Mesenchymal stem cell (in vitro differentiated cells and primary cell): ENCODE measurements around the gene DIPK1A.

Experiments used
- DNase-seq: peaks from one replicate; pipeline ENCODE4 v3.0.0-alpha.2; 2013
- H2AFZ ChIP-seq: one replicate; pipeline ENCODE4 v1.6.1; 2013; ENCODE audit warnings: low read depth, mild to moderate bottlenecking, control low read depth, inconsistent platforms, low read length, moderate library complexity
- H2AK5ac ChIP-seq: 2 replicates; pipeline ENCODE4 v1.6.1; 2013; ENCODE audit warnings: low read length, moderate library complexity, mild to moderate bottlenecking, inconsistent platforms; ENCODE audit not compliant: severe bottlenecking
- H2BK120ac ChIP-seq: one replicate; pipeline ENCODE4 v1.6.1; 2013; ENCODE audit warnings: low read depth, mild to moderate bottlenecking, inconsistent platforms, low read length, moderate library complexity
- H2BK12ac ChIP-seq, 2 experiments: one replicate each; pipeline ENCODE4 v1.6.1; 2013; ENCODE audit warnings: inconsistent platforms in 2 of 2, low read length in 2 of 2, mild to moderate bottlenecking in 2 of 2, moderate library complexity in 2 of 2, control low read depth in 1 of 2
- H2BK15ac ChIP-seq: one replicate; pipeline ENCODE4 v1.6.1; 2013; ENCODE audit warnings: mild to moderate bottlenecking, low read depth, inconsistent platforms; ENCODE audit not compliant: poor library complexity, severe bottlenecking
- H2BK5ac ChIP-seq: 2 replicates; pipeline ENCODE4 v1.6.1; 2013; ENCODE audit warnings: low read depth, mild to moderate bottlenecking, low read length, control low read depth, inconsistent platforms; ENCODE audit not compliant: poor library complexity, severe bottlenecking
- H3K14ac ChIP-seq, 2 experiments: one replicate each; pipeline ENCODE4 v1.6.1; 2013; ENCODE audit warnings: inconsistent platforms in 2 of 2, low read length in 2 of 2, control low read depth in 1 of 2, mild to moderate bottlenecking in 1 of 2, moderate library complexity in 1 of 2
- H3K18ac ChIP-seq, 2 experiments: one replicate each; pipeline ENCODE4 v1.6.1; 2013; ENCODE audit warnings: inconsistent platforms in 2 of 2, low read length in 2 of 2, control low read depth in 1 of 2, low read depth in 1 of 2, mild to moderate bottlenecking in 1 of 2
- H3K23ac ChIP-seq, 2 experiments: one replicate each; pipeline ENCODE4 v1.6.1; 2013; ENCODE audit warnings: inconsistent platforms in 2 of 2, low read length in 2 of 2, mild to moderate bottlenecking in 2 of 2, moderate library complexity in 2 of 2, control low read depth in 1 of 2
- H3K27ac ChIP-seq: 2 replicates; pipeline ENCODE4 v1.5.1; 2013; ENCODE audit warnings: mild to moderate bottlenecking, moderate library complexity, low read length, control low read depth, inconsistent platforms; ENCODE audit not compliant: poor library complexity, severe bottlenecking
- H3K27me3 ChIP-seq, 2 experiments: 2 replicates each; pipeline versions ENCODE4 v1.6.1 to v1.7.0; 2013; ENCODE audit warnings: low read length in 2 of 2, mild to moderate bottlenecking in 2 of 2, moderate library complexity in 2 of 2, control low read depth in 1 of 2, inconsistent platforms in 1 of 2; ENCODE audit not compliant: control insufficient read depth in 1 of 2, insufficient read depth in 1 of 2
- H3K36me3 ChIP-seq, 2 experiments: 2 replicates each; pipeline versions ENCODE4 v1.6.1 to v1.7.0; 2013; ENCODE audit warnings: low read length in 2 of 2, control low read depth in 1 of 2, inconsistent platforms in 1 of 2, low read depth in 1 of 2, mild to moderate bottlenecking in 1 of 2; ENCODE audit not compliant: insufficient read depth in 2 of 2, control insufficient read depth in 1 of 2
- H3K4ac ChIP-seq, 2 experiments: one replicate each; pipeline ENCODE4 v1.6.1; 2013; ENCODE audit warnings: inconsistent platforms in 2 of 2, low read length in 2 of 2, mild to moderate bottlenecking in 2 of 2, moderate library complexity in 2 of 2, control low read depth in 1 of 2, low read depth in 1 of 2
- H3K4me1 ChIP-seq: 2 replicates; pipeline ENCODE4 v1.6.1; 2013; ENCODE audit warnings: low read depth, low read length, control low read depth; ENCODE audit not compliant: control insufficient read depth, insufficient read depth
- H3K4me2 ChIP-seq: 2 replicates; pipeline ENCODE4 v1.6.1; 2013; ENCODE audit warnings: low read length, mild to moderate bottlenecking, inconsistent platforms; ENCODE audit not compliant: poor library complexity, severe bottlenecking
- H3K4me3 ChIP-seq, 2 experiments: 2 replicates each; pipeline versions ENCODE4 v1.5.1 to v1.7.0; 2013; ENCODE audit warnings: low read length in 2 of 2, mild to moderate bottlenecking in 2 of 2, control low read depth in 1 of 2, low read depth in 1 of 2; ENCODE audit not compliant: insufficient read depth in 1 of 2
- H3K79me1 ChIP-seq: replicated peaks from 2 replicates; pipeline ENCODE4 v1.6.1; 2013; ENCODE audit warnings: mild to moderate bottlenecking, control low read depth, low read length, inconsistent platforms; ENCODE audit not compliant: poor library complexity, severe bottlenecking
- H3K9ac ChIP-seq: 2 replicates; pipeline ENCODE4 v1.7.0; 2013; ENCODE audit warnings: mild to moderate bottlenecking, low read length, moderate library complexity
- H3K9me3 ChIP-seq: 2 replicates; pipeline ENCODE4 v1.7.0; 2013; ENCODE audit warnings: mild to moderate bottlenecking, low read length; ENCODE audit not compliant: control insufficient read depth
- H4K8ac ChIP-seq: one replicate; pipeline ENCODE4 v1.6.1; 2013; ENCODE audit warnings: inconsistent platforms, mild to moderate bottlenecking, low read length, moderate library complexity
- H4K91ac ChIP-seq: one replicate; pipeline ENCODE4 v1.6.1; 2013; ENCODE audit warnings: mild to moderate bottlenecking, low read length, inconsistent platforms
- WGBS: methylation state at CpG from one replicate; pipeline ENCODE4 v1.1.7; 2013; ENCODE audit warnings: mixed read lengths; 5-methylcytosine and 5-hydroxymethylcytosine counted together

DIPK1A gene

GRCh38 chr1:92913093-92913819 lies 48.0 kb downstream of the DIPK1A start:
- Histone ChIP-seq H2BK120ac (no peak overlapping the region), H3K23ac (no peak overlapping the region)

GRCh38 chr1:92910081-92910480 lies 51.2 kb downstream of the DIPK1A start:
- no peak overlapping the region for H3K4me2 ChIP-seq
- WGBS = no CpG with 5 or more reads among the region's 4 CpGs

More at GRCh38 chr1:92913093-92913819, 48.0 kb downstream of the DIPK1A start:
- no peaks in the 10 kb centered on the region for H3K36me3 ChIP-seq
- WGBS = 100% methylated on average over 2 of the region's 3 CpGs
- H2AFZ ChIP-seq = no peak overlapping the region
- H3K4ac ChIP-seq = no peak overlapping the region
- H3K27ac ChIP-seq = no peak overlapping the region
- H2AK5ac ChIP-seq = no peak overlapping the region
- no peaks in the 10 kb centered on the region for H3K79me1 ChIP-seq
- no peak for DNase-seq
- no peak overlapping the region for H3K4me2 ChIP-seq
- no peak overlapping the region for H3K18ac ChIP-seq
- no peaks in the 10 kb centered on the region for H3K4me1 ChIP-seq
- no peak overlapping the region for H3K14ac ChIP-seq
- no peak overlapping the region for H2BK15ac ChIP-seq
- H3K27me3 ChIP-seq = no peaks in the 10 kb centered on the region
- H4K91ac ChIP-seq = no peak overlapping the region
- no peak overlapping the region for H3K9ac ChIP-seq
- H2BK5ac ChIP-seq = no peak overlapping the region
- H4K8ac ChIP-seq = no peak overlapping the region
- H2BK12ac ChIP-seq = no peak overlapping the region
- no peak overlapping the region for H3K4me3 ChIP-seq
- H3K9me3 ChIP-seq = no peaks in the 10 kb centered on the region

GRCh38 chr1:92909321-92909720 lies 51.9 kb downstream of the DIPK1A start:
- no peaks in the 10 kb centered on the region for H3K79me1 ChIP-seq

More at GRCh38 chr1:92910081-92910480, 51.2 kb downstream of the DIPK1A start:
- Histone ChIP-seq H3K9me3 (no peaks in the 10 kb centered on the region), H3K14ac (no peak overlapping the region), H2BK120ac (no peak overlapping the region), H2BK15ac (no peak overlapping the region), H3K4me1 (no peaks in the 10 kb centered on the region), H3K4me3 (no peak overlapping the region), H3K36me3 (no peaks in the 10 kb centered on the region), H2AFZ (no peak overlapping the region), H3K79me1 (no peaks in the 10 kb centered on the region), H3K18ac (no peak overlapping the region), H3K9ac (peak overlapping the region; percentile 7), H2BK12ac (no peak overlapping the region), H3K4ac (no peak overlapping the region), H2BK5ac (no peak overlapping the region), H2AK5ac (no peak overlapping the region), H4K91ac (no peak overlapping the region), H3K27me3 (no peaks in the 10 kb centered on the region), H3K23ac (no peak overlapping the region), H4K8ac (no peak overlapping the region), H3K27ac (no peak overlapping the region)
- DNase-seq = no peak

GRCh38 chr1:92907949-92908684 lies 53.1 kb downstream of the DIPK1A start:
- H3K27ac ChIP-seq = no peak overlapping the region
- peak; percentile 22 for DNase-seq
- no peak overlapping the region for H3K18ac ChIP-seq
- H2BK12ac ChIP-seq = no peak overlapping the region
- H3K4me1 ChIP-seq = no peaks in the 10 kb centered on the region
- H2BK15ac ChIP-seq = no peak overlapping the region
- no peak overlapping the region for H3K4me2 ChIP-seq
- no peak overlapping the region for H3K4me3 ChIP-seq
- no peak overlapping the region for H3K4ac ChIP-seq
- H2BK5ac ChIP-seq = no peak overlapping the region
- H2AK5ac ChIP-seq = no peak overlapping the region
- no peak overlapping the region for H3K23ac ChIP-seq
- no peaks in the 10 kb centered on the region for H3K36me3 ChIP-seq
- no peak overlapping the region for H2BK120ac ChIP-seq
- H4K8ac ChIP-seq = no peak overlapping the region
- H4K91ac ChIP-seq = no peak overlapping the region
- H3K27me3 ChIP-seq = no peaks in the 10 kb centered on the region
- H3K14ac ChIP-seq = no peak overlapping the region
- no peak overlapping the region for H3K9ac ChIP-seq
- no peak overlapping the region for H2AFZ ChIP-seq
- H3K9me3 ChIP-seq = no peaks in the 10 kb centered on the region
- 82% methylated on average over 2 of the region's 2 CpGs for WGBS
- H3K79me1 ChIP-seq = no peaks in the 10 kb centered on the region

More at GRCh38 chr1:92909321-92909720, 51.9 kb downstream of the DIPK1A start:
- Histone ChIP-seq H3K36me3 (no peaks in the 10 kb centered on the region), H3K27ac (no peak overlapping the region), H3K9ac (peak overlapping the region; percentile 72), H3K9me3 (no peaks in the 10 kb centered on the region), H2AK5ac (no peak overlapping the region), H2AFZ (no peak overlapping the region), H4K8ac (no peak overlapping the region), H3K4ac (no peak overlapping the region), H3K27me3 (no peaks in the 10 kb centered on the region), H3K14ac (no peak overlapping the region), H3K4me3 (no peak overlapping the region), H2BK120ac (no peak overlapping the region), H3K18ac (no peak overlapping the region), H3K4me2 (no peak overlapping the region), H2BK5ac (no peak overlapping the region), H3K4me1 (no peaks in the 10 kb centered on the region), H2BK15ac (no peak overlapping the region), H3K23ac (no peak overlapping the region), H2BK12ac (no peak overlapping the region), H4K91ac (no peak overlapping the region)
- WGBS = 14% methylated on average over 2 of the region's 3 CpGs
- peak; percentile 85 for DNase-seq
